ENCODE results near the gene C2orf92. TPM values are rescaled to one million over a fixed set of nuclear protein-coding genes. Genes with fewer than 3 reads are reported as not detected.

C2orf92 gene
- total and polyA plus RNA-seq, 7 donors, result 0.89 to 3.6 (median 1.9) TPM

- no peak for TF ChIP-seq CTCF (IDR thresholded peaks at IDR 0.05)
- Histone ChIP-seq H3K4me3 (no peak overlapping the region), H3K27me3 (ENCODE audit: insufficient read depth in 3 of 3, low read length in 2 of 3) (no peaks in the 10 kb centered on the region), H3K9me3 (no peaks in the 10 kb centered on the region), H3K36me3 (ENCODE audit: insufficient read depth in 1 of 2, low read depth in 1 of 2) (no peaks in the 10 kb centered on the region), H3K27ac (no peak overlapping the region), H3K4me1 (no peaks in the 10 kb centered on the region)
- no peak for ATAC-seq
- intact Hi-C loops (cut with DNase I), result no loop called here
- no peak for DNase-seq
- 47 to 62% (median 49%) methylated on average over 4 of the region's 4 CpGs for WGBS, 3 donors
Measured at GRCh38 chr2:97736185-97736584, 66.7 kb downstream of the C2orf92 start.

- TF ChIP-seq CTCF (IDR thresholded peaks at IDR 0.05), result no peak
- ATAC-seq, result no peak
Measured at GRCh38 chr2:97736608-97737330, 67.3 kb downstream of the C2orf92 start.

GRCh38 chr2:97737421-97738178 is 68.1 kb downstream of the C2orf92 start:
- no peak overlapping the region for H3K27ac ChIP-seq
- no peak for TF ChIP-seq CTCF (IDR thresholded peaks at IDR 0.05)
- 80 to 84% (median 81%) methylated on average over 31 to 32 of the region's 32 CpGs for WGBS, 3 donors
- no peak overlapping the region for H3K4me3 ChIP-seq
- no peaks in the 10 kb centered on the region for H3K36me3 ChIP-seq (ENCODE audit: insufficient read depth in 1 of 2, low read depth in 1 of 2)
- intact Hi-C loops (cut with DNase I), result no loop called here
- H3K9me3 ChIP-seq, result no peaks in the 10 kb centered on the region
- H3K4me1 ChIP-seq, result no peaks in the 10 kb centered on the region
- DNase-seq (no peak), ATAC-seq (no peak)
- no peaks in the 10 kb centered on the region for H3K27me3 ChIP-seq (ENCODE audit: insufficient read depth in 3 of 3, low read length in 2 of 3)

More at GRCh38 chr2:97736608-97737330, 67.3 kb downstream of the C2orf92 start:
- Histone ChIP-seq H3K27ac (no peak overlapping the region), H3K36me3 (ENCODE audit: insufficient read depth in 1 of 2, low read depth in 1 of 2) (no peaks in the 10 kb centered on the region), H3K9me3 (no peaks in the 10 kb centered on the region), H3K4me3 (no peak overlapping the region), H3K27me3 (ENCODE audit: insufficient read depth in 3 of 3, low read length in 2 of 3) (no peaks in the 10 kb centered on the region), H3K4me1 (no peaks in the 10 kb centered on the region)
- intact Hi-C loops (cut with DNase I), result no loop called here
- no peak for DNase-seq
- WGBS, 3 donors, result 61 to 79% (median 66%) methylated on average over 20 of the region's 20 CpGs

GRCh38 chr2:97738179-97739019 is 68.9 kb downstream of the C2orf92 start:
- ATAC-seq (no peak), DNase-seq (no peak)
- intact Hi-C loops (cut with DNase I), result no loop called here
- Histone ChIP-seq H3K27ac (no peak overlapping the region), H3K27me3 (ENCODE audit: insufficient read depth in 3 of 3, low read length in 2 of 3) (no peaks in the 10 kb centered on the region), H3K36me3 (ENCODE audit: insufficient read depth in 1 of 2, low read depth in 1 of 2) (no peaks in the 10 kb centered on the region), H3K9me3 (no peaks in the 10 kb centered on the region), H3K4me1 (no peaks in the 10 kb centered on the region), H3K4me3 (no peak overlapping the region)
- WGBS, 3 donors, result 96% methylated on average over 9 of the region's 9 CpGs
- no peak for TF ChIP-seq CTCF (IDR thresholded peaks at IDR 0.05)

All from psoas muscle (tissue), 8 donors.